HG03097 (cell line): Measurements from ENCODE around the gene SLC38A10.
A peak's percentile ranks its signal among the peaks of the same experiment; 100 is the strongest.

Experiments used
- ATAC-seq: cut with Tn5 transposase; IDR thresholded peaks from one replicate; pipeline ENCODE4 v1.9.1; 2021; ENCODE audit not compliant: unreplicated experiment, low FRiP score

The SLC38A10 gene

GRCh38 chr17:81295031-81295675, at the start of gene SLC38A10:
Gene SLC38A10 (minus strand): TSS chr17:81295307. CDS start chr17:81294921, 386 bp downstream.
- peak; percentile 77 for ATAC-seq

- no peak for ATAC-seq
These were observed 47.4 kb upstream of the SLC38A10 start for GRCh38 chr17:81342269-81343070.

GRCh38 chr17:81341516-81342268, 46.6 kb upstream of the SLC38A10 start:
- ATAC-seq = no peak

- ATAC-seq = no peak
These were observed 45.8 kb upstream of the SLC38A10 start for GRCh38 chr17:81340607-81341515.

GRCh38 chr17:81339534-81340296, 44.6 kb upstream of the SLC38A10 start:
- ATAC-seq = no peak

GRCh38 chr17:81339191-81339533, 44.1 kb upstream of the SLC38A10 start:
- ATAC-seq = no peak

- ATAC-seq = no peak
These were observed 43.4 kb upstream of the SLC38A10 start for GRCh38 chr17:81338274-81339190.

DNA sequence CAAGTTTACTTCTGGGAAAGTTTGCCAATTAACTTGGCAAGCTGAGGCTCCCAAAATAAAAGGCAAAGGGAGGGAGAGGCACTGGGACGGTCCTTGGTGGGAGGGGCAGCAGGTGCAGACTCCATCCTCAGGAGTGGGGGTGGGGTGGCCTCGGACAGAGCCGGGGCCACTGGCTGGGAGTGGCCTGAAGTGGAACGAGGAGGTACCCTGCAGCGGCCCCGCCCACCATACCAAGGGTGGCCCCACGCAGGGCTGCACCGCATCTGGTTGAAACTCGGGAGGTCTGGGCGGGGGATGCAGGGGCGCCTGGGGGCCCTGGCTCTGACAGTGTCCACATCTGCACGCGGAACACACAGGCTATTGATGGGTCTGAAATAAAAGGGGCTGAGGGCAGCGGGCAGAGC, 42.4 kb upstream of the SLC38A10 start:
- ATAC-seq = no peak

DNA sequence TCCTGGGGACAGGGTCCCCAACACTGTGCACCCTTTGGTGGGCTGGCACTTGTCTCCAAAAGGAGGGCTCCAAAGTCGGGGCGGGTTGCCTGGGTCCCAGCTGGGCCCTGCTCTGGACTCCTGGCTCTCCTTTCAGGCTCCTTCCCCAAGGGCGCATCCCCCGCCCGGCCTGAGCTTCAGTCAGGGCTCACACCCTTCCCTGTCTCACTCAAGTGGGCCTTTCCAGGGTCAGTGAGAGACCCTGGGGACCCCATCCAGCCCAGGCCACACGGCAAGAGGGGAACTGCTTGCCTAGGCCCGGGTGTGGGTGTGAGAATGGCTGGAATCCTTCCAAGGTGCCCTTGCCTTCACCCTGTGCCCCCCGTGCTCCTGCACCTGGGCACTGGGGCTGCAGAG, 41.8 kb upstream of the SLC38A10 start:
- no peak for ATAC-seq

DNA sequence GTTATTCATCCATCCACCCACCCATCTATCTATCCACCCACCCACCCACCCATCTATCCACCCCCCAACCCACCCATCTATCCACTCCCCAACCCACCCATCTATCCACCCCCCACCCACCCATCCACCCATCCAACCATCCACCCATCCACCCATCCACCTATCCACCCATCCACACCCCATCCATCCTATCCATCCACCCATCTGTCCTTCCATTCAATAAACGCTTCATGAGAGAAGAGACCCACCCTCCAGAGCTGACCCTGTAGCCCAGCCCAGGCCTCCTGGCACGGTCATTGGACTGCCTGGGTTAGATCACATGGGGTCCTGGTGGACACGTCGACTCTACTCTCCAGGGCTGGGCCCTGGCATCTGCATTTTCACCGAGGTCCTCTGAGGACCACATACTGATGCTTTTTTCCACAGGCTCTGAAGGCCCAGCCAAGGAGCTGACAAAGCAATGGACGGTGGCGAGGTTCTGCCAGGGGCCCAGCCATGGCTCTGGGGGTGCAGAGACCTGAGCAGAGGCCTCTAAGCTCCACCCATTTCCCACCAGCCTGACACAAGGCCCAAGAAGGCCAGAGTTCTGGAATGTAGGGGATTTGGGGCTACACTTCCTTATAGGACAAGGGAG, 41.3 kb upstream of the SLC38A10 start:
- ATAC-seq = no peak

GRCh38 chr17:81335773-81336157, 40.7 kb upstream of the SLC38A10 start:
- no peak for ATAC-seq

GRCh38 chr17:81334987-81335772, 40.1 kb upstream of the SLC38A10 start:
- no peak for ATAC-seq

DNA sequence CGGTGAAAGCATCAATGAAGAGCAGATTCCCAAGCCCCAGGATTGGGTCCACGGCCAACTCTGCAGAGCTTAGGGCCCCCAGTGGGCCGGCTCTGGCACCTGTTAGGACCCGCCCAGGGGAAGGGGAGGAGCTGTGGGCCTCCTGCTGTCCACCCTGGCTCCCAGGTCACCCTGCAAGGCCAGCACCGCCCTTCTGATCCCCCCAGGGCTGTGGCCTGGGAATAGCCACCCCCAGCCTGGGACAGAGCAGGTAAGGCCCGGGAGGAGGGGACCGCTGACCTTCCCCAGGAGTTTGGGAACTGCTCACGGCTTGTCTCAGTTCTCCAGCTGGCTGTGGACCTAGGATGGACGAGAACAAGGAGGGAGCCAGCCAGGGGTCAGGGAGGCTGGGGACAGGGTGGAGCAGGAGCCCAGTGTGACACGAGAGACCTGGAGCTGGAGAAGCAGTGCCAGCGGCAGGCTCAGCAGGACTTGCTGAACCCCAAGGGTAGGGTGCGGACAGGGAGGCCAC, 39.3 kb upstream of the SLC38A10 start:
- ATAC-seq = no peak

- no peak for ATAC-seq
These were observed 38.7 kb upstream of the SLC38A10 start for GRCh38 chr17:81333616-81334368.

GRCh38 chr17:81332914-81333528, 37.9 kb upstream of the SLC38A10 start:
- ATAC-seq = no peak
